IMR-90 (cell line): ENCODE data around the gene CLCF1. TPM values are rescaled to one million over a fixed set of nuclear protein-coding genes. Genes with fewer than 3 reads are reported as not detected.

Source experiments
- ATAC-seq: fragments of 200-7000 bp; cut with Tn5 transposase; 2 replicates; pipeline ENCODE4 v1.9.1; 2020; ENCODE audit warnings: low read depth, mild to moderate bottlenecking, moderate library complexity
- BruUV-seq: library from RNA; stranded (reverse); fragments of 400-500 nt; replicated peaks from 2 replicates; lab custom pipeline; 2021; lab: Mats Ljungman, UMichigan
- CTCF ChIA-PET: fragments of 300-600 bp; formaldehyde crosslinking; extraction: SDS; loops from one replicate; lab custom pipeline; 2021; ENCODE audit warnings: antibody characterized with exemption; lab: Yijun Ruan, JAX
- POLR2A ChIA-PET: fragments of 300-600 bp; sonication (Branson Sonifier 250); formaldehyde crosslinking; loops from one replicate; lab custom pipeline; 2022; ENCODE audit warnings: antibody characterized with exemption; ENCODE audit not compliant: unreplicated experiment; lab: Charles Lee
- DNase-seq: peaks from one replicate; pipeline ENCODE4 v3.0.0; 2013
- H2AFZ ChIP-seq: replicated peaks from 2 replicates; pipeline ENCODE3; 2013; ENCODE audit warnings: low read length, mild to moderate bottlenecking; ENCODE audit not compliant: poor library complexity
- H2AK5ac ChIP-seq: 2 replicates; pipeline ENCODE4 v1.6.1; 2013; ENCODE audit warnings: low read depth, low read length, inconsistent platforms
- H2AK9ac ChIP-seq: replicated peaks from 2 replicates; pipeline ENCODE3; 2013; ENCODE audit warnings: mild to moderate bottlenecking, low read depth, low read length, moderate library complexity; ENCODE audit not compliant: poor library complexity
- H2BK120ac ChIP-seq: 2 replicates; pipeline ENCODE4 v1.6.1; 2013; ENCODE audit warnings: low read depth, low read length, inconsistent platforms
- H2BK15ac ChIP-seq: 3 replicates; pipeline ENCODE4 v1.6.1; 2013; ENCODE audit warnings: low read depth, low read length, inconsistent platforms
- H2BK20ac ChIP-seq: 2 replicates; pipeline ENCODE4 v1.6.1; 2013; ENCODE audit warnings: low read depth, mild to moderate bottlenecking, inconsistent platforms, low read length, moderate library complexity
- H2BK5ac ChIP-seq: 2 replicates; pipeline ENCODE4 v1.6.1; 2013; ENCODE audit warnings: mild to moderate bottlenecking, low read depth, low read length, inconsistent platforms; ENCODE audit not compliant: poor library complexity, severe bottlenecking
- H3K14ac ChIP-seq: replicated peaks from 2 replicates; pipeline ENCODE4 v1.6.1; 2013; ENCODE audit warnings: low read depth, low read length, inconsistent platforms
- H3K18ac ChIP-seq: 2 replicates; pipeline ENCODE4 v1.6.1; 2013; ENCODE audit warnings: low read depth, low read length, control low read depth
- H3K23ac ChIP-seq: 2 replicates; pipeline ENCODE4 v1.6.1; 2013; ENCODE audit warnings: low read depth, low read length, inconsistent platforms
- H3K27ac ChIP-seq: 2 replicates; pipeline ENCODE4 v1.5.1; 2013; ENCODE audit warnings: mild to moderate bottlenecking, control low read depth, low read length; ENCODE audit not compliant: insufficient read depth
- H3K27me3 ChIP-seq: 2 replicates; pipeline ENCODE4 v1.6.1; 2013; ENCODE audit warnings: low read length; ENCODE audit not compliant: control insufficient read depth, insufficient read depth
- H3K36me3 ChIP-seq: 2 replicates; pipeline ENCODE4 v1.6.1; 2013; ENCODE audit warnings: low read length, mixed read lengths; ENCODE audit not compliant: control insufficient read depth, insufficient read depth
- H3K4ac ChIP-seq: 2 replicates; pipeline ENCODE4 v1.6.1; 2013; ENCODE audit warnings: low read depth, low read length, inconsistent platforms
- H3K4me1 ChIP-seq: 2 replicates; pipeline ENCODE4 v1.6.1; 2013; ENCODE audit warnings: low read length, mixed read lengths; ENCODE audit not compliant: control insufficient read depth, insufficient read depth
- H3K4me2 ChIP-seq: 2 replicates; pipeline ENCODE4 v1.6.1; 2013; ENCODE audit warnings: low read depth, mild to moderate bottlenecking, control low read depth, low read length, moderate library complexity
- H3K4me3 ChIP-seq: 2 replicates; pipeline ENCODE4 v1.5.1; 2013; ENCODE audit warnings: low read depth, mild to moderate bottlenecking, control low read depth, low read length, moderate library complexity; ENCODE audit not compliant: insufficient read depth
- H3K56ac ChIP-seq: 2 replicates; pipeline ENCODE4 v1.6.1; 2013; ENCODE audit warnings: low read length, inconsistent platforms; ENCODE audit not compliant: insufficient read depth; ENCODE audit errors: extremely low read depth
- H3K79me1 ChIP-seq, 2 experiments: 2 replicates each; pipeline ENCODE4 v1.6.1; 2013; ENCODE audit warnings: low read length in 2 of 2, inconsistent platforms in 1 of 2, low read depth in 1 of 2
- H3K9ac ChIP-seq: 2 replicates; pipeline ENCODE4 v1.6.1; 2013; ENCODE audit warnings: low read depth, low read length, control low read depth
- H3K9me1 ChIP-seq: 2 replicates; pipeline ENCODE4 v1.6.1; 2013; ENCODE audit warnings: low read length, inconsistent platforms; ENCODE audit not compliant: insufficient read depth
- H3K9me3 ChIP-seq: 2 replicates; pipeline ENCODE4 v1.6.1; 2013; ENCODE audit warnings: low read length; ENCODE audit not compliant: control insufficient read depth, insufficient read depth
- H4K20me1 ChIP-seq: 2 replicates; pipeline ENCODE4 v1.6.1; 2013; ENCODE audit warnings: low read length, inconsistent platforms; ENCODE audit not compliant: insufficient read depth
- H4K5ac ChIP-seq: 2 replicates; pipeline ENCODE4 v1.6.1; 2013; ENCODE audit warnings: mild to moderate bottlenecking, low read depth, low read length, control low read depth
- H4K8ac ChIP-seq, 2 experiments: 2 replicates each; pipeline ENCODE4 v1.6.1; 2013; ENCODE audit warnings: low read depth in 2 of 2, low read length in 2 of 2, control low read depth in 1 of 2, inconsistent platforms in 1 of 2
- H4K91ac ChIP-seq: 2 replicates; pipeline ENCODE4 v1.6.1; 2013; ENCODE audit warnings: low read depth, low read length, inconsistent platforms; ENCODE audit not compliant: insufficient read depth
- MAFK ChIP-seq: IDR thresholded peaks from 2 replicates; pipeline ENCODE4 v1.6.1; 2012; ENCODE audit warnings: low read depth, low read length, improper control_type of control experiment
- RAD21 ChIP-seq: IDR thresholded peaks from 2 replicates; pipeline ENCODE4 v1.6.1; 2012; ENCODE audit warnings: low read length, improper control_type of control experiment
- SMC3 ChIP-seq: fragments of 150-350 bp; IDR thresholded peaks from 2 replicates; pipeline ENCODE4 v1.6.1; 2016; ENCODE audit warnings: low read depth, mild to moderate bottlenecking, antibody characterized with exemption, low read length, moderate library complexity
- WGBS, 2 experiments: methylation state at CpG; one replicate each; pipeline versions ENCODE4 v1.1.5 to v1.1.7; 2013; ENCODE audit warnings: missing lambda C conversion rate in 2 of 2; ENCODE audit not compliant: insufficient read length in 1 of 2; ENCODE audit errors: extremely low coverage in 2 of 2; 5-methylcytosine and 5-hydroxymethylcytosine counted together
- dilution Hi-C: fragments of 300-500 bp; cut with HindIII; formaldehyde crosslinking; loops from one replicate; pipeline ENCODE4 v1.14.3; 2018; ENCODE audit warnings: low sequenced_read_pairs; ENCODE audit not compliant: unreplicated experiment
- in situ Hi-C: fragments of 300-500 bp; cut with MboI; formaldehyde crosslinking; loops from 3 replicates; pipeline ENCODE4 v1.14.3; 2019; ENCODE audit warnings: low sequenced_read_pairs, inconsistent platforms, mixed read lengths
- intact Hi-C: fragments of 100-400 bp; cut with micrococcal nuclease; formaldehyde crosslinking; loops from 2 replicates; pipeline ENCODE4 v1.10.0; 2022
- polyA plus RNA-seq, 3 experiments: library from polyadenylated mRNA; depleted of rRNA; stranded (reverse); fragments of >200 nt; gene quantifications; 2 replicates each; pipeline ENCODE4 v1.2.3, GENCODE V29; 2012; ENCODE audit warnings: low replicate concordance in 1 of 3
- total RNA-seq: library from RNA; depleted of rRNA; stranded (reverse); fragments of >200 nt; gene quantifications from 2 replicates; pipeline ENCODE4 v1.2.3, GENCODE V29; 2012
- TF ChIP-seq, protein P1 (sequence below): conservative IDR thresholded peaks from 2 replicates; pipeline ENCODE4 v1.5.1; 2012; ENCODE audit warnings: mild to moderate bottlenecking, low read depth, low read length, improper control_type of control experiment

The CLCF1 gene
- total and polyA plus RNA-seq, 2 of the 4 experiments (the other 2 are of a cell fraction), result 5.6 to 27.8 TPM

DNA sequence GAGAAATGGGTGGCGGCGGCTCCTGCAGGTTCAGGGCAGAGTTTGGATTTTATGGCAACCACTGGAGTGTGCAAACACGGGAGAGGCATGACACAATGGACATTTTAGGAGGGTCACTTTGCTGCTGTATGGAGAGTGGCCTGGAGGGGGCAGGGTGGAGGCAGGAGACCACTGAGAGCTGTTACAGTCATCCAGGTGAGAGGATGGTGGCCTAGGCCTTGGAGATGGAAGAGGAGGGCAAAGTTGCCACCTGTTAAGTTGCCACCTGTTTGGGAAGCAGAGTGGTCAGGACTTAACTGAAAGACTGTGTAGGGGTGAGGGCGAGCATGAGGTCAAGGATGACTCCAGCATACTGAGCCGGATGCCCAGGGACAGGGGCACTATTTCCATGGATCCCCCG lies 16.1 kb upstream of the CLCF1 start:
- no peaks in the 10 kb centered on the region; the same call in 1 of the 2 replicates for H4K20me1 ChIP-seq
- no peak for DNase-seq
- H3K9me3 ChIP-seq, result no peaks in the 10 kb centered on the region
- H2BK15ac ChIP-seq, result no peak overlapping the region
- H3K9me1 ChIP-seq, result no peaks in the 10 kb centered on the region; the same call in 1 of the 2 replicates
- intact Hi-C loops, result no loop called here
- in situ Hi-C loops, result no loop called here
- TF ChIP-seq RAD21 (peak; percentile 43), MAFK (no peak), SMC3 (peak; percentile 36; the same call in 1 of the 2 replicates)
- TF ChIP-seq, protein P1, sequence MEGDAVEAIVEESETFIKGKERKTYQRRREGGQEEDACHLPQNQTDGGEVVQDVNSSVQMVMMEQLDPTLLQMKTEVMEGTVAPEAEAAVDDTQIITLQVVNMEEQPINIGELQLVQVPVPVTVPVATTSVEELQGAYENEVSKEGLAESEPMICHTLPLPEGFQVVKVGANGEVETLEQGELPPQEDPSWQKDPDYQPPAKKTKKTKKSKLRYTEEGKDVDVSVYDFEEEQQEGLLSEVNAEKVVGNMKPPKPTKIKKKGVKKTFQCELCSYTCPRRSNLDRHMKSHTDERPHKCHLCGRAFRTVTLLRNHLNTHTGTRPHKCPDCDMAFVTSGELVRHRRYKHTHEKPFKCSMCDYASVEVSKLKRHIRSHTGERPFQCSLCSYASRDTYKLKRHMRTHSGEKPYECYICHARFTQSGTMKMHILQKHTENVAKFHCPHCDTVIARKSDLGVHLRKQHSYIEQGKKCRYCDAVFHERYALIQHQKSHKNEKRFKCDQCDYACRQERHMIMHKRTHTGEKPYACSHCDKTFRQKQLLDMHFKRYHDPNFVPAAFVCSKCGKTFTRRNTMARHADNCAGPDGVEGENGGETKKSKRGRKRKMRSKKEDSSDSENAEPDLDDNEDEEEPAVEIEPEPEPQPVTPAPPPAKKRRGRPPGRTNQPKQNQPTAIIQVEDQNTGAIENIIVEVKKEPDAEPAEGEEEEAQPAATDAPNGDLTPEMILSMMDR, result peak; percentile 50
- H4K5ac ChIP-seq, result no peak overlapping the region
- no peak overlapping the region for H3K27ac ChIP-seq
- ATAC-seq, result no peak
- peak overlapping the region; percentile 40 for H2AFZ ChIP-seq
- H3K4me1 ChIP-seq, result peaks cover 11% of the 10 kb centered on the region
- H3K4me3 ChIP-seq, result no peak overlapping the region
- no peak overlapping the region for H2BK120ac ChIP-seq
- H3K18ac ChIP-seq, result no peak overlapping the region
- CTCF ChIA-PET, result no interaction called here
- no peak overlapping the region for H3K23ac ChIP-seq
- POLR2A ChIA-PET, result no interaction called here
- no peak overlapping the region for H2BK5ac ChIP-seq
- H3K36me3 ChIP-seq, result 0 out of 2 replicates have a peak, but pooled peaks cover 2% of the 10 kb centered on the region
- H3K9ac ChIP-seq, result no peak overlapping the region
- H3K56ac ChIP-seq, result no peak overlapping the region
- H3K27me3 ChIP-seq, result no peaks in the 10 kb centered on the region; the same call in 1 of the 2 replicates
- H3K4ac ChIP-seq, result no peak overlapping the region
- no peak overlapping the region for H3K4me2 ChIP-seq
- dilution Hi-C loops, result no loop called here
- no TSS peak for BruUV-seq
- H2AK5ac ChIP-seq, result no peak overlapping the region
- 62% methylated on average over 3 of the region's 6 CpGs; no CpG with 5 or more reads in 1 of the 2 experiments for WGBS, 2 experiments
- no peak overlapping the region for H3K14ac ChIP-seq
- no peak overlapping the region for H2BK20ac ChIP-seq
- no peak overlapping the region for H4K91ac ChIP-seq
- H2AK9ac ChIP-seq, result no peak overlapping the region
- peaks cover 10 to 30% of the 10 kb centered on the region in 2 experiments; a peak in 3 of 4 replicates for H3K79me1 ChIP-seq
- H4K8ac ChIP-seq, result no peak overlapping the region
